HG03045 (cell line): Measurements from ENCODE around the gene NIPSNAP2.
"Not testable (repeated sequence)": the region's sequence is repeated elsewhere in the genome, so short reads cannot be mapped to it uniquely, and the experiment has no call there.

ENCODE experiments used
- ATAC-seq: cut with Tn5 transposase; IDR thresholded peaks from one replicate; pipeline ENCODE4 v1.9.1; 2021; ENCODE audit warnings: mild to moderate bottlenecking, moderate library complexity; ENCODE audit not compliant: unreplicated experiment

NIPSNAP2 gene

GRCh38 chr7:56046721-56047445 is 82.5 kb downstream of the NIPSNAP2 start:
- ATAC-seq: no peak

GRCh38 chr7:56047446-56048116 is 83.2 kb downstream of the NIPSNAP2 start:
- not testable (repeated sequence) for ATAC-seq

DNA sequence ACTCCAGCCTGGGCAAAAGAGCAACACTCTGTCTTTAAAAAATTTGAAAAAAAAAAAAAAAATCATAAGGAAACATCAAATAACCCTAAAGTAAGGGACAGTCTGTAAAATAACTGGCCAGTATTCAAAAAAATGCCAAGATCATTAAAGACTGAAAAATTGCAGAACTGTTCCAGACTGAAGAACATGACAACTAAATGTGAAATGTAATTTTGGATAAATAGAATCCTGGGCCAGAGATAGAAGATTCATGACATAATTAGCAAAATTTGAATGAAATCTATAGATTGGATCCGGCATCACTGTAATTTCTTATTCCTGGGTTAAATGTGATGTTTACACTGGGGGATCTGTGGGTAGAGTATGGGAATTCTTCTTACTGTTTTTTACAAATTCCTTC is 83.9 kb downstream of the NIPSNAP2 start:
- ATAC-seq: no peak

DNA sequence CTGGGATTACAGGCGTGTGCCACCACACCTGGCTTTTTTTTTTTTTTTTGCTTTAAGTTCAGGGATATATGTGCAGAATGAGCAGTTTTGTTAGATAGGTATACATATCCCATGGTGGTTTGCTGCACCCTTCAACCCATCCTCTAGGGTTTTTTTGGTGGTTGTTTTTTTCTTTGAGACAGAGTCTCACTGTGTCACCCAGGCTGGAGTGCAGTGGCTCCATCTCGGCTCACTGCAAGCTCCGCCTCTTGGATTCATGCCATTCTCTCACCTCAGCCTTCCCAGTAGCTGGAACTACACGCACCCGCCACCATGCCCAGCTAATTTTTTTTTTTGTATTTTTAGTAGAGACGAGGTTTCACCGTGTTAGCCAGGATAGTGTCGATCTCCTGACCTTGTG is 84.4 kb downstream of the NIPSNAP2 start:
- not testable (repeated sequence) for ATAC-seq
